D721Med (cell line): ENCODE measurements around the gene FERD3L.

Experiments
- DNase-seq: peaks from one replicate; pipeline ENCODE4 v3.0.0; 2011; ENCODE audit warnings: low spot score; ENCODE audit not compliant: insufficient read length
- FAIRE-seq: peaks from 2 replicates; lab custom pipeline; 2011; peaks lifted over from hg19 to GRCh38; lab: Jason Lieb, UNC
- TF ChIP-seq, protein P1 (sequence below): IDR thresholded peaks from 2 replicates; pipeline ENCODE4 v1.5.1; 2012; ENCODE audit warnings: mild to moderate bottlenecking, control low read depth; ENCODE audit not compliant: insufficient read depth; ENCODE audit errors: missing control alignments

The FERD3L gene

GRCh38 chr7:19117091-19117869 is 27.9 kb downstream of the FERD3L start, which contains the start of gene TWIST1:
Gene TWIST1, minus strand, starts transcription at chr7:19117636. Its CDS starts 315 bp downstream, at chr7:19117321.
- FAIRE-seq (no peak), DNase-seq (no peak)
- TF ChIP-seq, protein P1, sequence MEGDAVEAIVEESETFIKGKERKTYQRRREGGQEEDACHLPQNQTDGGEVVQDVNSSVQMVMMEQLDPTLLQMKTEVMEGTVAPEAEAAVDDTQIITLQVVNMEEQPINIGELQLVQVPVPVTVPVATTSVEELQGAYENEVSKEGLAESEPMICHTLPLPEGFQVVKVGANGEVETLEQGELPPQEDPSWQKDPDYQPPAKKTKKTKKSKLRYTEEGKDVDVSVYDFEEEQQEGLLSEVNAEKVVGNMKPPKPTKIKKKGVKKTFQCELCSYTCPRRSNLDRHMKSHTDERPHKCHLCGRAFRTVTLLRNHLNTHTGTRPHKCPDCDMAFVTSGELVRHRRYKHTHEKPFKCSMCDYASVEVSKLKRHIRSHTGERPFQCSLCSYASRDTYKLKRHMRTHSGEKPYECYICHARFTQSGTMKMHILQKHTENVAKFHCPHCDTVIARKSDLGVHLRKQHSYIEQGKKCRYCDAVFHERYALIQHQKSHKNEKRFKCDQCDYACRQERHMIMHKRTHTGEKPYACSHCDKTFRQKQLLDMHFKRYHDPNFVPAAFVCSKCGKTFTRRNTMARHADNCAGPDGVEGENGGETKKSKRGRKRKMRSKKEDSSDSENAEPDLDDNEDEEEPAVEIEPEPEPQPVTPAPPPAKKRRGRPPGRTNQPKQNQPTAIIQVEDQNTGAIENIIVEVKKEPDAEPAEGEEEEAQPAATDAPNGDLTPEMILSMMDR: no peak

DNA sequence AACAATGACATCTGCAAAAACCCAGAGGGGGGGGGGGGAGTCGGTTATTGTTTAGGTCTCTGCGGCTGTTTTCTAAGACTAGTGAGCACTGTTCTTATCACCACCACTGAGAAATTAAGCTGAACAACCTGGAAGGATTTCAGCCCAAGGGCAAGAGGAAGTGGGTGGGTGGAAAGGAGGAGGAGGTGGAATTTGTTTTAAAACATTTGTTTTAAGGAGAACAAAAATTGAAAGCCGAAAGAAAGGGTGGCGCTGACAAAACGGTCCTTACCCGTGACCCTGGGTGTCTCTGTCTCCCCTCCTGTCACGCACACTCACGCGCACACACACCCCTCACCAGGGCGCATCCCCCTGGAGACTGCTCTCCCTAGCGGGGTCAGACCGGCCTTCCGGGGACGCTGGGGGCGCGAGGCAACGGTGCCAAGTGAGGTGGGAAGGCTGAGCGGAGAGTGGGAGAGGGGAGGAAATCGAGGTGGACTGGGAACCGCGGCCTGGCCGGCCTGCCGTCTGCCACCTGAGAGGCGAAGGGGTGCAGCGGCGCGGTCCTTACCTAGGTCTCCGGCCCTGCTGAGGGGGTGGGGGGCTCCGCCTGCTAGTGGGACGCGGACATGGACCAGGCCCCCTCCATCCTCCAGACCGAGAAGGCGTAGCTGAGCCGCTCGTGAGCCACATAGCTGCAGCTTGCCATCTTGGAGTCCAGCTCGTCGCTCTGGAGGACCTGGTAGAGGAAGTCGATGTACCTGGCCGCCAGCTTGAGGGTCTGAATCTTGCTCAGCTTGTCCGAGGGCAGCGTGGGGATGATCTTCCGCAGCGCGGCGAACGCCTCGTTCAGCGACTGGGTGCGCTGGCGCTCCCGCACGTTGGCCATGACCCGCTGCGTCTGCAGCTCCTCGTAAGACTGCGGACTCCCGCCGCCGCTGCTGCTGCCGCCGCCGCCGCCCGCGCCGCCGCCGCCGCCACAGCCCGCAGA is 28.8 kb downstream of the FERD3L start:
- DNase-seq (no peak), FAIRE-seq (no peak)
- TF ChIP-seq, protein P1: no peak

DNA sequence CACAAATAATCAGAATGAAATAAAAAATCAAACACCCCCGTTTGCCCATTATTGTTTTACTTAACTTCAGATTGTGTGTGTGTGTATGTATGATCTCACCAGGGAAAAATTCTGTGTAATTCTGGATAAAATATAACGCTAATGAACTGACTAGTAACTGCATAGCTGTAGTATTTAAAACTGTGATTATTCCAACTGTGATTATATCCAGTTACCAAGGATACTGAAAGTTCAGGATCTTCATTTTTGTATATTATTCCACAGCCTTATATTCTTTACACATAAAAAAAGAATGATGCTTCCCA is 30.7 kb downstream of the FERD3L start:
- TF ChIP-seq, protein P1: no peak
- DNase-seq (no peak), FAIRE-seq (no peak)

DNA sequence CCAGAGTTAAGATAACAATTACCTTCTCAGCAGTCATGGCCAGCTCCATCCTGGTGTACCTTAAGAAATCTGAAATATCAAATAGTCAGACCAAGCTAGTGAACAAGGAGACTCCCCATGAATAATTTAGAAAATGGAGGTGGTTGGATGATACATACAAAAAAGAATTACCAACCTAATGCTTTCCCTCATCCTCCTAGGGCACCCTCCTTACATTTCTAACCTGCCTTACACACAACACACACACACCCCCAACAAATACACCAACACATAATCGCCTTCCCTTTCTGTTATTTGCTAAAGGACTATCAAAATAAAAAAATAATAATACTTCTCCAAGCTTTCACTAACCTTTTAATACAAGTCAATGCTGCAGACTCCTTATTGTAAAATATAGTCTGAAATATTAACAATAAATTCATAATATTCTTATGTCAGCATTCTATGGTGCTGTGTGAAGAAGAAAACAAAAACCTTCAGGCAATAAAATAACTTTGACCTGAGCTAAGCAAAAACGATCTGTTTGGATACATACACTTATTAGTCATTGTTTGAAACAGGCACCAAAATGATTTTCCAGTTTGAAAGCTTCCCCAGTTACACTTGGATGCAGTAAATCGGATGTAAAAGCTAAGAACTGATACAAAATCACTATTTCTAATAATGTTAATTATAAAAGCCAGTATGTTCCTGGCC is 31.2 kb downstream of the FERD3L start:
- FAIRE-seq (no peak), DNase-seq (no peak)
- TF ChIP-seq, protein P1: no peak

DNA sequence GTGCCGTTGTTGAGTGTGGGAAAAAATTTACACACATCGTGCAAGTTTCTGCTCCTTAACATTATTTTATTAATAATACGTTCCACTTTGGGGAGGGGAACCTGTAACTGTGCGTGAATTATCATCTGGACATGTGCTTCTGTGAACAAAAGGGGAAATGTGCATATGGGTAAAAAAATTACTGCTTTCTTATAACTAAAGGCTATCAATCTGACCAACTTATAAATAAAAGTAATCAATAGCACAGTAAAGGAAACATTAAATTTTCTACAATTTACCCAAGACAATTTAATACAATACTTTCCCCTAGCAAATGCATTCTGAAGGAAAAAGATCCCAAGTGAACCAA is 32.2 kb downstream of the FERD3L start:
- TF ChIP-seq, protein P1: no peak
- FAIRE-seq (no peak), DNase-seq (no peak)

DNA sequence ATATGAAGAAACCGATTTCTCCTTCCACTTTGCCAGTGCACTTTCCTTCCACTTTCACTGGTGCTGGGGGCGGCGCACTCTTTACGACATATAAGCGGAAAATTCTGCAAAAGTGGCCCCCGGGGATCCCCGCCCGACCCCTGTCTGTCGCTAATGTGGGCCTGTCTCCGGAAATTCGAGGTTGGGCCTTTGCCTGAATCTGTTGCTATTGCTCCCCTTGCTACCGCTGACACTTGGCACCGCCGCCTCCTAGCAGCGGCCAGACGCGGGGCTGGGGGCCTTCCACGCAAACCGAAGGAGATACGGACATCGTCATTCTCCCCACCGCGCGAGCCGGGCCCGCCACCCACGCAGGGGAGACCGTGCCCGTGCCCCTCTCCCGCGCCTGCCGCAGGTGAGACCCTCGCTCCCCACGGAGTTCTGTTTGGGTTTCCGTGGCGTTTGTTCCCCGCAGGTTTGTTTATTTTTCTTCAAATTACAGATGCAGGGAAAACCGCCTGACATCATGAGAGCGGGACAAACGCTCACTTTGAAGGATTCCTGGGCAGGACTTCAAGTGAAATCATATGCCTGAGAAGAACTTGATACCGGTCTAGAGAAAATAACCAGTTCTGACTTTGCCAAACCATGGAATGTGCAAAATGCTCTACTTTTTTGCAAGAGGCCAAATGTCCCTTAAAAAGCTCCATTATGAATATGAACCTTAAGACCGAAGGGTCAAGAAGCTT is 32.8 kb downstream of the FERD3L start:
- FAIRE-seq: no peak
- TF ChIP-seq, protein P1: no peak

More for the DNA sequence above, 32.8 kb downstream of the FERD3L start:
- no peak for DNase-seq
